SK-N-MC (cell line): ENCODE data around the gene TP53.

ENCODE experiments used
- EZH2 ChIP-seq: fragments of 200-600 bp; sonication (generic); IDR thresholded peaks from one replicate; pipeline ENCODE4 v1.6.1; 2017; ENCODE audit warnings: antibody characterized with exemption
- FOXP2 ChIP-seq: optimal IDR thresholded peaks from 2 replicates; pipeline ENCODE3; 2011; ENCODE audit warnings: mild to moderate bottlenecking, moderate library complexity; ENCODE audit not compliant: insufficient read depth; ENCODE audit errors: extremely low read length, control extremely low read depth
- POLR2AphosphoS5 ChIP-seq: IDR thresholded peaks from 2 replicates; pipeline ENCODE4 v1.6.1; 2012; ENCODE audit warnings: mild to moderate bottlenecking, low read depth, low read length, borderline replicate concordance

GRCh38 chr17:7720125-7720524, 32.8 kb upstream of the TP53 start:
- TF ChIP-seq POLR2AphosphoS5 (no peak), FOXP2 (no peak), EZH2 (no peak)
